Keratinocyte (primary cell): ENCODE data around the gene WFDC10A.

Experiments used
- EZH2 ChIP-seq: IDR thresholded peaks from one replicate; pipeline ENCODE4 v1.6.1; 2012; ENCODE audit warnings: inconsistent platforms, mild to moderate bottlenecking, low read length, moderate library complexity
- TF ChIP-seq, protein P1 (sequence below), 3 experiments: IDR thresholded peaks in 1 of 3; conservative IDR thresholded peaks in 1 of 3; optimal IDR thresholded peaks in 1 of 3; 2 replicates in 2 of 3; 3 replicates in 1 of 3; pipeline versions ENCODE3 to v1.5.1; 2011; ENCODE audit warnings: low read length in 3 of 3, mild to moderate bottlenecking in 3 of 3, moderate library complexity in 2 of 3, control low read depth in 1 of 3, inconsistent platforms in 1 of 3; ENCODE audit not compliant: insufficient read depth in 2 of 3; ENCODE audit errors: extremely low read depth in 1 of 3

DNA sequence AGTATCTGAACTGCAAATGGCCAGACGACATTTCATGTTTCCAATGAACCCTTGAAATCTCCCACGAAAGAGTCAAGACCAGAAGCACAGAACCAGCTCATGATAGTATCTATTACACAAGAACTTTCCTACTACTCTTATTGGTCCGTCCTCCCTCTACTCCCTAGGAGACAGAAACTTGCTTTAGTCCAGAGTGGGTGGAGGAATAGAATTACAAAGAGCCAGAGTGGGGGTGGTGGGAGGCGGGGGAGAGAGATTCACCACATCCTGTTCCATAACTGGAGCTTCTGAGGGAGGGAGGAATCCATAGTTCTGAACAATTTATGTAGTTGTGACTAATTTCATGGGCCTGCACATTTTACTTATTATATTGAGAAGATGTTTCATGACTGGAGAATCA, 18.5 kb upstream of the WFDC10A start:
- TF ChIP-seq EZH2, result no peak
- TF ChIP-seq, protein P1, sequence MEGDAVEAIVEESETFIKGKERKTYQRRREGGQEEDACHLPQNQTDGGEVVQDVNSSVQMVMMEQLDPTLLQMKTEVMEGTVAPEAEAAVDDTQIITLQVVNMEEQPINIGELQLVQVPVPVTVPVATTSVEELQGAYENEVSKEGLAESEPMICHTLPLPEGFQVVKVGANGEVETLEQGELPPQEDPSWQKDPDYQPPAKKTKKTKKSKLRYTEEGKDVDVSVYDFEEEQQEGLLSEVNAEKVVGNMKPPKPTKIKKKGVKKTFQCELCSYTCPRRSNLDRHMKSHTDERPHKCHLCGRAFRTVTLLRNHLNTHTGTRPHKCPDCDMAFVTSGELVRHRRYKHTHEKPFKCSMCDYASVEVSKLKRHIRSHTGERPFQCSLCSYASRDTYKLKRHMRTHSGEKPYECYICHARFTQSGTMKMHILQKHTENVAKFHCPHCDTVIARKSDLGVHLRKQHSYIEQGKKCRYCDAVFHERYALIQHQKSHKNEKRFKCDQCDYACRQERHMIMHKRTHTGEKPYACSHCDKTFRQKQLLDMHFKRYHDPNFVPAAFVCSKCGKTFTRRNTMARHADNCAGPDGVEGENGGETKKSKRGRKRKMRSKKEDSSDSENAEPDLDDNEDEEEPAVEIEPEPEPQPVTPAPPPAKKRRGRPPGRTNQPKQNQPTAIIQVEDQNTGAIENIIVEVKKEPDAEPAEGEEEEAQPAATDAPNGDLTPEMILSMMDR (optimal IDR thresholded peaks at IDR 0.05 in 1 of 3, IDR thresholded peaks at IDR 0.05 in 1 of 3, conservative IDR thresholded peaks at IDR 0.05 in 1 of 3; ENCODE audit: extremely low read depth in 1 of 3, insufficient read depth in 2 of 3, low read length in 3 of 3), result no peak
